ENCODE results near the gene HAUS2.
"Not testable (repeated sequence)": the region's sequence is repeated elsewhere in the genome, so short reads cannot be mapped to it uniquely, and the experiment has no call there.

HAUS2 gene

GRCh38 chr15:42590619-42591237 is 42.1 kb downstream of the HAUS2 start:
- no peaks in the 10 kb centered on the region for H3K9me3 Mint-ChIP-seq
- peaks cover 15% of the 10 kb centered on the region for H3K36me3 Mint-ChIP-seq
- no peaks in the 10 kb centered on the region for H3K27me3 Mint-ChIP-seq
- H3K4me3 Mint-ChIP-seq = no peak overlapping the region
- no peaks in the 10 kb centered on the region for H3K4me1 Mint-ChIP-seq
- no peak overlapping the region for H3K27ac Mint-ChIP-seq
- ATAC-seq = no peak

DNA sequence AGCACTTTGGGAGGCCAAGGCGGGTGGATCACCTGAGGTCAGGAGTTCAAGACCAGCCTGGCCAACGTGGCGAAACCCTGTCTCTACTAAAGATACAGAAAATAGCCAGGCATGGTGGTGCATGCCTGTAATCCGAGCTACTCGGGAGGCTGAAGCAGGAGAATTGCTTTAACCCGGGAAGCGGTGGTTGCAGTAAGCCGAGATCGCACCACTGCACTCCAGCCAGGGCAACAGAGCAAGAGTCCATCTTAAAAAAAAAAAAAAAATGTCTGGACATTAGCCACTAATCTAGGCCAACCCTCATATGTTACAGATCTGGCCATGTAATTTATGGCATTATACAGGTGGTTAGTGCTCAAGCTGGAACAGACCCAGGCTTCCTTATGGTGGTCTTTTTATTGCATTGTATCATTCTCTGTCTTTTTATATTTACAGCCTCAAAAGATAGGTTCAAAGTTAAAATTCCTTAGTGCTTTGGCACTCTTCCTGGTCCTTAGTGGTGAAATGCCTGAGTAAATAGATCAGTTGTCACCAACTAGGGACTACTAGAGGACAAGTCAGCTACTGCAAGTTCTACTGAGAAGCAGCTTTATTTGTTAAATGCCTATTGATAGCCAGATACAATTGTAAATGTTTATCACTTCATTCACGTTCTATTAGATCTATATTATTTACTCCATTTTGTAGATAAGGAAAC is 42.7 kb downstream of the HAUS2 start:
- Mint-ChIP-seq H3K4me3 (no peak overlapping the region), H3K27me3 (no peaks in the 10 kb centered on the region), H3K9me3 (no peaks in the 10 kb centered on the region), H3K4me1 (no peaks in the 10 kb centered on the region), H3K27ac (no peak overlapping the region), H3K36me3 (peaks cover 15% of the 10 kb centered on the region)
- ATAC-seq = no peak

DNA sequence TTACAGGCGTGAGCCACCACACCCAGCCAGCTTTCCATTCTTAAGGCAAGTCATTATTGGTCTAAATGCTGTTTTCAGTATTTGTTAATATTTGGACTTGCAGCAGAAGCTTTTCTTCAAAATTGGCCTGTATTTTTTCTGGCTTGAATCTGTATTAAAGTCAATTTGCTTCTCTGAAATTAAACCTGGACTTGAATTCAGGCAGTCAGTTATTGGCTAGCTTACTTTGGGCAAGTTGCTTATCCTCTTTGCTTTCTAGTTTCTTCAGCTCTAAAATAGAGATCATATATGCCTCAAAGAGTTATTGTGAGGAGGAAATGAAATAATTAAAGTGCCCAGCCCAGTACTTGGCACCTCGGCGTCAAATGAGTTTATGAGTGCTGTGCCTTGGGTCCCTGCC is 44.1 kb downstream of the HAUS2 start:
- Mint-ChIP-seq H3K36me3 (peaks cover 14% of the 10 kb centered on the region), H3K9me3 (no peaks in the 10 kb centered on the region), H3K4me1 (no peaks in the 10 kb centered on the region), H3K27ac (no peak overlapping the region), H3K27me3 (no peaks in the 10 kb centered on the region), H3K4me3 (no peak overlapping the region)
- no peak for ATAC-seq

GRCh38 chr15:42593143-42593542 is 44.5 kb downstream of the HAUS2 start:
- ATAC-seq = no peak
- Mint-ChIP-seq H3K4me1 (no peaks in the 10 kb centered on the region), H3K9me3 (no peaks in the 10 kb centered on the region), H3K27me3 (no peaks in the 10 kb centered on the region), H3K4me3 (no peak overlapping the region), H3K36me3 (peaks cover 10% of the 10 kb centered on the region), H3K27ac (no peak overlapping the region)

GRCh38 chr15:42594095-42594494 is 45.5 kb downstream of the HAUS2 start:
- H3K9me3 Mint-ChIP-seq = no peaks in the 10 kb centered on the region

GRCh38 chr15:42595626-42596240 is 47.1 kb downstream of the HAUS2 start:
- H3K27ac Mint-ChIP-seq = no peak overlapping the region
- no peak for ATAC-seq
- H3K4me1 Mint-ChIP-seq = no peaks in the 10 kb centered on the region
- no peaks in the 10 kb centered on the region for H3K9me3 Mint-ChIP-seq
- no peak overlapping the region for H3K4me3 Mint-ChIP-seq
- H3K27me3 Mint-ChIP-seq = no peaks in the 10 kb centered on the region
- peaks cover 16% of the 10 kb centered on the region for H3K36me3 Mint-ChIP-seq

More at GRCh38 chr15:42594095-42594494, 45.5 kb downstream of the HAUS2 start:
- Mint-ChIP-seq H3K36me3 (peaks cover 5% of the 10 kb centered on the region), H3K4me3 (no peak overlapping the region), H3K4me1 (no peaks in the 10 kb centered on the region), H3K27me3 (no peaks in the 10 kb centered on the region), H3K27ac (no peak overlapping the region)
- ATAC-seq = no peak

DNA sequence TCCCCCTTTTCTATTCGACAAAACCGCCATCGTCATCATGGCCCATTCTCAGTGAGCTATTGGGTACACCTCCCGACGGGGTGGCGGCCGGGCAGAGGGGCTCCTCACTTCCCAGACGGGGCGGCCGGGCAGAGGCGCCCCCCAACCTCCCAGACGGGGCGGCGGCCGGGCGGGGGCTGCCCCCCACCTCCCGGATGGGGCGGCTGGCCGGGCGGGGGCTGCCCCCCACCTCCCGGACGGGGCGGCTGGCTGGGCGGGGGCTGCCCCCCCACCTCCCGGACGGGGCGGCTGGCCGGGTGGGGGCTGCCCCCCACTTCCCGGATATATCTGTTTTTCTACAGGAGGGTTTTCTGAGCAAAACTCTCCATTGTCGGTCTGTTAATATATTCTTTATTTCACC is 52.7 kb downstream of the HAUS2 start:
- ATAC-seq, H3K9me3 Mint-ChIP-seq, H3K27me3 Mint-ChIP-seq, H3K4me3 Mint-ChIP-seq, H3K27ac Mint-ChIP-seq: not testable (repeated sequence)
- H3K36me3 Mint-ChIP-seq = peaks cover 17% of the 10 kb centered on the region
- H3K4me1 Mint-ChIP-seq = peaks cover 26% of the 10 kb centered on the region

GRCh38 chr15:42602501-42602900 is 53.9 kb downstream of the HAUS2 start:
- H3K4me1 Mint-ChIP-seq = peaks cover 26% of the 10 kb centered on the region
- no peak for ATAC-seq
- peaks cover 3% of the 10 kb centered on the region for H3K9me3 Mint-ChIP-seq
- no peaks in the 10 kb centered on the region for H3K27me3 Mint-ChIP-seq
- H3K27ac Mint-ChIP-seq = no peak overlapping the region
- no peak overlapping the region for H3K4me3 Mint-ChIP-seq
- peaks cover 17% of the 10 kb centered on the region for H3K36me3 Mint-ChIP-seq

GRCh38 chr15:42603978-42604377 is 55.3 kb downstream of the HAUS2 start:
- Mint-ChIP-seq H3K4me3 (no peak overlapping the region), H3K4me1 (peaks cover 40% of the 10 kb centered on the region), H3K36me3 (peaks cover 17% of the 10 kb centered on the region), H3K27ac (no peak overlapping the region), H3K9me3 (peaks cover 3% of the 10 kb centered on the region), H3K27me3 (no peaks in the 10 kb centered on the region)
- no peak for ATAC-seq

DNA sequence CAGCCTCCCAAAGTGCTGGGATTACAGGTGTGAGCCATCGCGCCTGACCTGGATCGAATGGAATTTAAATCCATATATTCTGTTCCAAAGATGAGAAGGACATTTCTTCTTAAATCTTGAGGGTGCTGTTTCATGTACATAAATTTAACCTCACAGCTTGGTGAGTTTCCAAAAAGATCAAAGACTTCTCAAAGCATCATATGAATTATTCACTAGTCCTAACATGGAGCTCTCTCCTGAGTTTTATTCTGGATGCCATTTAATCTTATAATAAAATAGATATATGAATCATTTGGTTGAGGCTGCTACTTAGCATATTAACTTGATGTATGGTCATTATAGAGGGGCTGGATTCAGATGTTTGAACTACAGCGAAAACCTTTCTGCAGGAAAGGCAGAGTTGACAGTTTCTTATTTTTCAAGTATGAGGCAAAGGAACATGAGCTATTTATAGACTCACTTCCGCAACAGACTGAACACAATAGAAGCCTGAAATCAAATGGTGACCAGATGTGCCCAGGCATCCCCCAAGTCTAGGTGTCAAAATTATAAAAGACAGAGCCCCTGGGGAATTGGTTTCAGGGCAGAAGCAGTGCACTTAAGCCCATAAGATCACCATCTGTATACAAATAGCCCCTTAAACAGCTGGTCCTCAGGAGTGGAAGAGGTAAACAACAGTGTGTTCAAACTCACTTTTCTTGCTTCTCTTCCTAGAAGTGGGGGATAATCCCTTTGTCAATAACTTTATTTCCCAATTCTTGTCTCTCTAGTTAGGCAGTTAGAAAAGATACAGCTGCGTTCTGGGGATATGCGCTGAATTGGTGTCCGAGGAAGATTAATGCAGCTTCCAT is 56.5 kb downstream of the HAUS2 start:
- peaks cover 3% of the 10 kb centered on the region for H3K9me3 Mint-ChIP-seq
- H3K4me1 Mint-ChIP-seq = peaks cover 43% of the 10 kb centered on the region
- peak overlapping the region; percentile 59 for H3K27ac Mint-ChIP-seq
- peaks cover 9% of the 10 kb centered on the region for H3K36me3 Mint-ChIP-seq
- no peak overlapping the region for H3K4me3 Mint-ChIP-seq
- ATAC-seq = no peak
- no peaks in the 10 kb centered on the region for H3K27me3 Mint-ChIP-seq

DNA sequence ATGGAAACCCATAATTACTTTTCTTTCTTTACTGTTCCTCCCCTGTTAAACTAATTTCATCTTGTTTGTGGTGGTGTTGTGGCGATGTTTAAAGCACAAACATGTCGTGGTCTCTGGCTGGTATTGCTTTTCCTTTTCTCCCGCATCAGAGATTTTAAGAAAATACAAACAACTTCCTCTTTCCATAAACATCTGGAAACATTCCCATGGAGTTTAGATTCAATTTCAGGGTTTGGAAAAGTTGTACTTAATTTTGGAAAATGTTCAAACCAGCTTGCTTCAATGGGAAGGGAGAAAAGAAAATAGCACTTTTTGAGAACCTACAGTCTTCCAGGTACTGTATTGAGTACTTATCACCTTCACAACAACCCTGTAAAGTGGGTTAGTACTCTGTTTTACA is 57.2 kb downstream of the HAUS2 start:
- peaks cover 43% of the 10 kb centered on the region for H3K4me1 Mint-ChIP-seq
- ATAC-seq = no peak

DNA sequence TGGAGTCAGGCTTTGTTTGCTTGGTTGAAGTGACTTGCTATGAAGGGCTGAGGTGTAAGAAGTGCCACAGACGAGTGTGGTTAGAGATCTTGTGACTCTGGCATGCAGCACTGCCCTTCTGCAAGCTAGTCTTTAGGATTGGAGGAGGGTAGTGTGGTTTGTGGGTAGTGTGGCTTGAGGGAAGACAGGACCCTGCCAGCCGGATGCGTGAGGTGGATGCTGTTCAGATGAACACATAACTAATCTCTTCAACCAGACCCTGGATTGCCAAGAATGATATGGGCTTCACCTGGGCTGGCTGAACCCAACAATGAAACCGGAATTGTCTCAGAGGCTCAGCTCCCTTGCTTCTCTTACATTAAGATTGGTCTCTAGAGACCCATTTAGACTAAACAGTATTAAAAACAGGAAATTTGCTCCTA is 59.5 kb downstream of the HAUS2 start:
- Mint-ChIP-seq H3K36me3 (no peaks in the 10 kb centered on the region), H3K4me3 (no peak overlapping the region), H3K4me1 (peaks cover 38% of the 10 kb centered on the region), H3K27me3 (no peaks in the 10 kb centered on the region), H3K27ac (peak overlapping the region; percentile 15), H3K9me3 (no peaks in the 10 kb centered on the region)
- ATAC-seq = peak; percentile 86

More for the DNA sequence above, 57.2 kb downstream of the HAUS2 start:
- peaks cover 6% of the 10 kb centered on the region for H3K36me3 Mint-ChIP-seq
- no peak overlapping the region for H3K4me3 Mint-ChIP-seq
- peak overlapping the region; percentile 59 for H3K27ac Mint-ChIP-seq
- H3K27me3 Mint-ChIP-seq = no peaks in the 10 kb centered on the region
- H3K9me3 Mint-ChIP-seq = peaks cover 3% of the 10 kb centered on the region

DNA sequence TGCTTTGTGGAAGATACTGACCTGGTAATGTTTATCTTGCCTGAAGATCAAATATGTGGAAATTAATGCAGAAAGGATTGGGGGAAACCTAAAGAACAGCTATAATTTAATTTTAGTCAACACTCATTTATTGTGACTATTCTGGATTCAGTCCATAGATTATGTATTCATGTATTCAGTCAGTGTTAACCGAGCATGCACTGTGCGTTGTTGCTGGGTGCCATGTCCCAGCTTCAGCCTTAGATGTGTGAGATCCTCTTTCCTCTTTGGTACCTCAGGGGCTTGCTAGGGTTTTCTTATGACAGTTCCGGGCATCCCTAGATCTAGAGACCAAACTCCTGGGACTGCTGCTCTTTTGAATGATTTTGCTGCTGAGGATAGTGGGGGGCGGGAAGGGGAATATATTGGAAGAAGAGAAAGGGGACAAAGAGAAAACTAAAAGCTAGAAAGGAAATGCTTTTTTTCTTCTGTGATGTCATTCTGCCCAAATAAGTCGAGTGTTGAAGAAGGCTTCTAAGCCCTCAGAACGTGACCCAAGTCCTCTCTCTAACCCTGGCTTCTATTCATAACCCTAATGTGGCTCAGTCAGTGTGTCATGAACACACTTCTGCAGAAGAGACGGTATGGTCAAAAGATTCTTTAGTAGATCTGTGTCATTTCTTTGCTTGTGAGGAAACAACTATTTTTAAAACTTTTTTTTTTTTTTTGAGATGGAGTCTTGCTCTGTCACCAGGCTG is 60.3 kb downstream of the HAUS2 start:
- H3K4me3 Mint-ChIP-seq = no peak overlapping the region
- no peaks in the 10 kb centered on the region for H3K27me3 Mint-ChIP-seq
- no peak for ATAC-seq
- peaks cover 38% of the 10 kb centered on the region for H3K4me1 Mint-ChIP-seq
- peak overlapping the region; percentile 15 for H3K27ac Mint-ChIP-seq
- H3K9me3 Mint-ChIP-seq = no peaks in the 10 kb centered on the region
- no peaks in the 10 kb centered on the region for H3K36me3 Mint-ChIP-seq

GRCh38 chr15:42611532-42611931 is 62.9 kb downstream of the HAUS2 start:
- Mint-ChIP-seq H3K27ac (no peak overlapping the region), H3K9me3 (no peaks in the 10 kb centered on the region), H3K4me3 (no peak overlapping the region), H3K36me3 (no peaks in the 10 kb centered on the region), H3K27me3 (no peaks in the 10 kb centered on the region), H3K4me1 (peaks cover 18% of the 10 kb centered on the region)
- no peak for ATAC-seq

All from stimulated activated memory B cell treated with anti-CD40 and anti-IgM and Interleukin-4, amounts not matched to agents 10 μg/mL and 1 μg/mL and 100 μg/mL, for 72 hours (primary cell).